Left ventricle myocardium superior (tissue), 1 donor: ENCODE measurements around the gene ORC2. TPM values are rescaled to one million over a fixed set of nuclear protein-coding genes. Genes with fewer than 3 reads are reported as not detected.
A peak's percentile ranks its signal among the peaks of the same experiment; 100 is the strongest.

ENCODE experiments used
- ATAC-seq: fragments of 200-7000 bp; cut with Tn5 transposase; one replicate; pipeline ENCODE4 v1.9.1; 2020; ENCODE audit warnings: mild to moderate bottlenecking, moderate library complexity
- DNase-seq: peaks from one replicate; pipeline ENCODE4 v3.0.0-alpha.2; 2020
- intact Hi-C: fragments of 100-400 bp; cut with micrococcal nuclease; formaldehyde crosslinking; loops from one replicate; pipeline ENCODE4 v1.11.0; 2022
- total RNA-seq: library from RNA; stranded (reverse); fragmentation: NEBNext Ultra II Directional; extraction: Animal tissue kit (Norgen Biotek cat#: 25700); gene quantifications from one replicate; pipeline ENCODE4 v1.2.1, GENCODE V29; 2021
- donor health status: DM: no; HTN: yes; CAD: no; lungs with severe emphysema.

The ORC2 gene
- total RNA-seq, 1 donor from 2014 or later = 26.1 TPM

DNA sequence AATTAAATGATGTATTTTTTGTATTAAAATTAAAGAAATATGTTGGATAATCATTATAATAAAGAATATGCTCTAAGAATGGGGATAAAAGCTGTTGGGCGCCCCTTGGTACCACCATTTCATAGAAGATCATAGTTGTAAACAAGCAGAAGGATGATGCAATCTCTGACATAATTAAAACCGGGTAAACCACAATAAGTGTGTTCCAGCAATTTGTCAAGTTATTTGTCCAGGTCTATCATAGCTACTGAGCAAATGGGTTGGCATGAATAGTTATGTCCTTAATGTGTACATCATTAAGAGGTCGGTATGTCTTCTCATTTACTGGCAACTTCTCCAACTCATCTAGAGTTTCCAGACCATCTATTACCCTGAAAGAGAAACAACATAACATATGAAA, 92.3 kb downstream of the ORC2 start:
- DNase-seq (no peak), ATAC-seq (no peak)
- intact Hi-C loops = no loop called here

DNA sequence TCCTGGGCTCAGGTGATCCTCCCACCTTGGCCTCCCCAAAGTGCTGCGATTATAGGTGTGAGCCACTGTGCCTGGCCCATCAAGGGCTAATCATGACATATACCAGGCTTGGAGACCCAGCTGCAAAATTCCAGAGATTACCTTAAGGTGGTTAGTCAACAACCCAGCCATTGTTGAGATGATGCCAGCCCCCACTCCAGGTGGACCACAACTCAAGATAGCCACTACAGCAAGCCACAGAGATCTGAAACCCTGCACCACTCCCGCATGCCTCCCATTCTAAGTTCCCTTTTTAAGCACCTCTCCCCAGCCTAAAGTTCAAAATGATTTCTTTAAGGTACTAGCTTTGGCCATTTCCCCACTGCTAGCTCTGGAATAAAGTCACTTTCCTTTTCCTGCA, 94.4 kb downstream of the ORC2 start:
- ATAC-seq (no peak), DNase-seq (no peak)
- intact Hi-C loops = no loop called here

DNA sequence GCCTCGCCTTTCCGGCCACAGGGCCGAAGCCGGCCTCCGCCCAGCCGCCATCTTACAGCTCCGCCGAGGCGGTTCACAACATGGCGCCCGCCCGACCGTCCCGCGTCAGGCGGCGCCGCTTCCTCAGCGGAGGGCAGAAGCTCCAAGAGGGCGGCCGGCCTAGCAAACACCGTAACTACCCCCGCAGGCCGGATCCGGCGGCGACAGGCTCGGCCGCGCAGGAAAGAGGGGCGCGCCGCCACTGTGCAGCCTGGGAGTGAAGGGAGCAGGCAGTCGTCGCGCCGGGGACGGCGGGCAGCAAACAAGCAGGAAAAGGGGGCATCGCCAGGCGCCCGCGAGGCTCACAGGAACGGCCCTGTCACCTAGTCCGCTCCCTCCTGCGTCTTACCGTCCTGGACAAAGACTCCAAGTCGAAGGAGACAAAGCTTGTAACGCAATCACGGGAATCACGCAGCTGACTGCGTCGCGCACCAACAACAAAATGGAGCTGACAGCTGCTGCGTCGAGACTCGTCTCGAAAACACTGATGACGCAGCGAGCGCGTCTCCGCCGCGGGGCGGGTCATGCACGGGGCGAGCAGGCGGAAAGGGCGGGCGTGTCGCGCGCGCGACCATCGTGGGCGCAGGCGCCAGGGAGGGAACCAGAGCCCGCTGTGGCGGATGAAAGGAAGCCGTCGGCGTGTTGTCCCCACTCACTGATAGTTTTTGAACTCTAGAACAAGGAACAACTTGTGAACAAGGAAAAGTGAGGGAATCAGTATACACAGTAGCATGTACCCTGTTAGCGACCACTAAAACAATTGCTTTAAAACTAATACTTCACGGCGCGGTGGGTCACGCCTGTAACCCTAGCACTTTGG, 99.1 kb downstream of the ORC2 start, which contains the start of gene CLK1:
TSS of gene CLK1 (minus strand) at position 483 of the 859 bp plus-strand sequence. CDS start 2,796 bp downstream, outside the sequence.
- intact Hi-C loops = no loop called here
- DNase-seq (peak; percentile 99), ATAC-seq (peak; percentile 94)

DNA sequence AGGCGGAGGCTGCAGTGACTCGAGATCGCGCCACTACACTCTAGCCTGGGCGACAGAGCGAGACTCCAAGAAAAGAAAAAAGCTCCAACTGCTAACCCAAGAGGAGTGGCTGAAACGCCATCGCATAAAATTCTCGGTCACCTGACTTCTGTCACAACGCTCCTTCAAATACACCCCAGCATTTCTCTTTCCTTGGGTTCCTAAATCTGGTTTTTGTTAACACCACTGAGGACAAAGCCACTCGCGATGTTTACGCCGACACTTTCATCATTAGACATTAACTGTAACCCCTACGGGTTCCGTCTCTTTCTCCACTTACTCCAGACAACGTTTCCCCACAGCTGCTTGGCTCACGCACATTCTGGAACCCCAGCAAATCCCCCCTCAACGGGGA, 99.7 kb downstream of the ORC2 start:
- ATAC-seq (no peak), DNase-seq (no peak)
- intact Hi-C loops = no loop called here

DNA sequence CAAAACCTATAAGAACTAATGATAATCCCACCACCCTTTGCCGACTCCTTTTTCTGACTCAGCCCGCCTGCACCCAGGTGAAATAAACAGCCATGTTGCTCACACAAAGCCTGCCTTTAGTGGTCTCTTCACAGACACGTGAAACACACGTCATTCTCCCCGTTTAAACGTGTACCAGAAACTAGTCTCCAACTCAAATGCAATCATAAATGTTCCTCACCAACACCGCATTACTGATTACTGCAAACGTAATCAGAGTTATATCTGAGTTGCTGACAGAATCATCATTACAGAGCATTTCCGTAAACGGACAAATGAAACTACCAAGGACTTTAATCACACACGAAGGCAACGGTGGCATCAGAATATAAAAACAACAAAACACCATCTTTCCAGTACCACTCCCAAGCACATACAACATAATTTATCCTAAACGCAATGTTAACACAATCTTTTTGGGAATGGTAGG, 100.9 kb downstream of the ORC2 start:
- DNase-seq (no peak), ATAC-seq (no peak)
- intact Hi-C loops = no loop called here

DNA sequence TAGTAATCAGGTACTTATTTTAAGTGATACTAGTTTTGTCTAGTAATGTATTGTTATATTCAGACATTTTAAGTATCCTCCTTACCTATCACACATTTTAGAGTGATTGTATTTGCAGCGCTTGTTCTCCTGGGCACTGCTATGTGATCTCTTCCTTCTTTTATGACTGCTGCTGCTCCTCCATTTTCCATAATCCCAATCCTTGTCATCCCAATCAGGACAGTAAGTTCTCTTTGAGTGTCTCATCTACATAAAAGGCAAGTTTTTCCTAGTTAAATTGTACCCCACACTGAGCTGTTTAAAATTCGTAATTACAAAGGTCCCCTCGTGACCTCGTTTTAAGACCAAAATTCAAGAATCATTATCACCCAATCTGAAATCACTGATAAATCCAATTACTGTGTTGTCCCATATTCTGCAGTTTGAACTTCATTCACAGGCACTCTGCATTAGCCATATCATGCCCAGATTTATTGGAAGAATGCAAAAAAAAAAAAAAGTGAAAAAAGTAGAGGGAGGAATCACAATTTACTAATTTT, 101.8 kb downstream of the ORC2 start:
- ATAC-seq (no peak), DNase-seq (no peak)
- intact Hi-C loops = no loop called here

DNA sequence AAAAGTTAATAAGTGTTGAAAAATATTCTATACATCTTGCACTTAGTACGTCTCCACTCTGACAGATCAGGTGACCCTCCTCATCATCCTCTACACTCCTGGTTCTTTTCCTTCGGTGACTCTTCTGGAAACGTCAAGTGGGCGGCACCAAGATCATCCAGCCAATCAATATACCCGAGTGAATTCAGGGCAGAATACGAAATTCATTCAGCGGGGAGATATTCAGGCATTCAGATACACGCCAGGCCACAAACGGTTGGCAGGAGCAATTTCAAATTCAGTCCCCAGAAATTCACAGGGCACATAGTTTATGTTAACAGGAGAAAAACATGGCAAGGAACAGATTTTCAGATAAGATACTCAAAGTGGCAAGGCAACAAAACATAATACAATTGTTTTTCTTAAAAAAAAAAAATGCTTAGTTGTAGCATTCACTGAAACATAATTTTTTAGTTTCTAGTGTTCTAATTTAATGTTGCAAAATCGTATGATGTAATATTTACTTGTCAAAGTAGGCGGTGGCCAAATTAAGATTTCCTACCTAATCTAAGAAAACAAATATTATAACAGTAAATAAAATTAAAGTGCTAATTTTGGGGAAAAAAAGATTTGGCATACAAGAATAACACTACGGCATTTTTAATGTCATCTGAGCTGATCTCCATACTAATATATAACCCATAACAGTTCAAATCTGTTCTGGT, 103.2 kb downstream of the ORC2 start:
- no peak for ATAC-seq
- no peak for DNase-seq
- intact Hi-C loops = no loop called here

Other genes with a start within 250 kb of the ORC2 start
- gene BZW1, start 151.8 kb downstream of the ORC2 start, total RNA-seq = 71.2 TPM
- 54.9 TPM for gene CLK1, start 99.0 kb downstream of the ORC2 start, total RNA-seq
- 23.2 TPM for gene PPIL3, start 74.6 kb downstream of the ORC2 start, total RNA-seq
- 16.9 TPM for gene NIF3L1, start 74.3 kb downstream of the ORC2 start, total RNA-seq
- gene HYCC2, start 108.0 kb upstream of the ORC2 start, total RNA-seq = 12.7 TPM
- gene NDUFB3, start 108.3 kb upstream of the ORC2 start, total RNA-seq = 540 TPM
- 252 TPM for gene CFLAR, start 152.5 kb upstream of the ORC2 start, total RNA-seq
- 6.4 TPM for gene CASP10, start 219.5 kb upstream of the ORC2 start, total RNA-seq